Measurements from ENCODE around the gene ARG2.

ARG2 gene

DNA sequence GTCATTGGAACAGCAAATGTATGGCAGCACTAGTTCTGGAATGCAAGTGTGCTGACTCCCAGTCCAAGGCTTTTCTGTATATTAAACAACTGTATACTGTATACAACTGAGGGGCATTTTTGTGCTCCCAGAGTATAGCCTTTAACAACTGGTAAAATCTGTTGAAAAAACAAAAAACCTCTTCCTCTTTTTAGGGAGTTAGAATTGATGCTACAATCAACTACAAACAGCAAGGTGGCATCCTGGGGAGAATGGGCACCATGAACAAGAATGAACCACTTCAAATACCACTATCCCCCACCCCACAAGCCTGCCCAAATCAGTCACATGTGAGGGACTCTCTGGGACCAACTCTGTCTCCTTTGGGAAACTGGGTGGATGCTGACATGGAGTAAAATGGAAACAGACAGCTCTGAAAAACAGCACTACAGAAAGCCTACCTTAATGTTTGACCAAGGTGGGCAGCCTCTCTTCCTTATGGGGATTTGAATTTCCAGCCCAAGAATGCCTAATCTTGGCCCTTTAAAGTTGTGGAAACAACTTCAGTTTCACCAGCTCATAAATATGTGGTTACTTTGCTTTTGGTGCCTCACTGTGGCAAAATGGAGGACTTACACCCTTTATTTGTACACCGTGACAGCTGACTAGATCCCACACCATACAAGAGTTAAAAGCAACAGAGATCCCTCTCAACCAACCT, 47.2 kb downstream of the ARG2 start:
- no peaks in the 10 kb centered on the region for H3K36me3 ChIP-seq (ENCODE audit: insufficient read depth, low read length)
- no peaks in the 10 kb centered on the region for H3K27me3 ChIP-seq (ENCODE audit: control insufficient read depth, insufficient read depth, low read length)
- H3K4me2 ChIP-seq (ENCODE audit: low read length), result no peak overlapping the region
- H3K9ac ChIP-seq (ENCODE audit: low read depth, low read length), result no peak overlapping the region
- H3K4me1 ChIP-seq (ENCODE audit: control insufficient read depth, insufficient read depth, low read length), result peaks cover 3% of the 10 kb centered on the region
- H3K4me3 ChIP-seq (ENCODE audit: low read length), result no peak overlapping the region
- no peaks in the 10 kb centered on the region for H3K9me3 ChIP-seq (replicated peaks; ENCODE audit: low read length)

DNA sequence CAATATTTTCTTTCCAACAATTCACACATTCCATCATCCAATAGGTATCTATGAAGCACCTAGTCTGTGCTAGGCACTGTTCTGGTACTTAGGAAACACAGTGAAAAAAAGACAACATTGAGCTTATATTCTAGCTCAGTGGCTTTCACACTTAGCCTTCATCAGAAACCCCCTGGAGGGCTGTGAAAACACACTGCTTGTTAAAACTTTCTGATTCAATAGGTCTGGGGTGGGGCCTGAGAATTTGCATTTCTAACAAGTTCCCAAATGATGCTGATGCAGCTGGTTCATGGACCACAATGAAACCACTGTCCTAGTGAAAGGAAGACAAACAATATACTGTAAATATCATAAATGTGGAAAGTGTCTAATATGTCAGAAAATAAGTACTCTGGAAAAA, 48.8 kb downstream of the ARG2 start:
- H3K9ac ChIP-seq (ENCODE audit: low read depth, low read length), result no peak overlapping the region
- no peak overlapping the region for H3K4me2 ChIP-seq (ENCODE audit: low read length)
- H3K9me3 ChIP-seq (replicated peaks; ENCODE audit: low read length), result no peaks in the 10 kb centered on the region
- H3K36me3 ChIP-seq (ENCODE audit: insufficient read depth, low read length), result no peaks in the 10 kb centered on the region
- no peaks in the 10 kb centered on the region for H3K27me3 ChIP-seq (ENCODE audit: control insufficient read depth, insufficient read depth, low read length)
- H3K4me1 ChIP-seq (ENCODE audit: control insufficient read depth, insufficient read depth, low read length), result peaks cover 8% of the 10 kb centered on the region
- no peak overlapping the region for H3K4me3 ChIP-seq (ENCODE audit: low read length)

DNA sequence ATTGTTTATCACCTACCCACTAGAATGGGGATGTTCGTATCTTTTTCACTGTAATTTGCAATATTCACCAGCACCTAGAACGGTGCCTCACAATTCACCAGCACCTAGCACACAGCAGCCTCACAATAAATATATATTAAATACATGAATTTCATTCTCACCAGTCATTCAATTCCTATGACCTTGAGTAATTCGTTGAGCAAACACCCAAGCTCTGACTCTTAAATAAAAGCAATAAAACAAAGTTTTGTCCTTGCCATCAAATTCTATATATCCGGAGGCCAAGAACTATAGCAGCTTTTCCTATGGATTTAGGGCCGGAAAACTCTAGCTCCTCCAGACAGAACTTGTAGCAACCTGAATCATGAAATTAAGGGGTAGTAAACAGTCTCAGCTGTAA, 53.7 kb downstream of the ARG2 start:
- Histone ChIP-seq H3K9ac (ENCODE audit: low read depth, low read length) (peak overlapping the region; percentile 100), H3K4me1 (ENCODE audit: control insufficient read depth, insufficient read depth, low read length) (peaks cover 9% of the 10 kb centered on the region)

DNA sequence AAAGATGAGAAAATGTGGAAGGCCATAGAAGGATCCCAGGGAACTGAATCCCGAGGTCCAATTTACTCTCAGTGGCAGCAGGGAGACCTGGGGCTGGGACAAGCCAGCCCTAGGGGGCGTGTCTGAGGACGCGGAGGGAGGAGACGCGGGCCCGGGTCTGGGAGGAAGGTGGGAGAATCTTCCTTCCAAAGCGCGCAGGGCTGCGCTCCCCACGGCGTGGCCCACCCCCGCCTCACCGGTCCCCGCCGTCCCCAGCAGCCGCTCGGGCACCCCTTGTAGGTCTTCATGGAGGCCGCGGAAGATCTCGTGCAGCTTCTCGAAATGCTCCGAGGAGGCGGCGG, 54.4 kb downstream of the ARG2 start:
- peaks cover 9% of the 10 kb centered on the region for H3K4me1 ChIP-seq (ENCODE audit: control insufficient read depth, insufficient read depth, low read length)
- peak overlapping the region; percentile 94 for H3K4me2 ChIP-seq (ENCODE audit: low read length)
- no peaks in the 10 kb centered on the region for H3K27me3 ChIP-seq (ENCODE audit: control insufficient read depth, insufficient read depth, low read length)
- no peaks in the 10 kb centered on the region for H3K9me3 ChIP-seq (replicated peaks; ENCODE audit: low read length)
- peak overlapping the region; percentile 100 for H3K9ac ChIP-seq (ENCODE audit: low read depth, low read length)
- H3K4me3 ChIP-seq (ENCODE audit: low read length), result peak overlapping the region; percentile 97
- H3K36me3 ChIP-seq (ENCODE audit: insufficient read depth, low read length), result peaks cover 18% of the 10 kb centered on the region

More for the DNA sequence above, 53.7 kb downstream of the ARG2 start:
- Histone ChIP-seq H3K27me3 (ENCODE audit: control insufficient read depth, insufficient read depth, low read length) (no peaks in the 10 kb centered on the region), H3K9me3 (replicated peaks; ENCODE audit: low read length) (no peaks in the 10 kb centered on the region), H3K4me3 (ENCODE audit: low read length) (peak overlapping the region; percentile 97), H3K36me3 (ENCODE audit: insufficient read depth, low read length) (peaks cover 12% of the 10 kb centered on the region), H3K4me2 (ENCODE audit: low read length) (peak overlapping the region; percentile 94)

DNA sequence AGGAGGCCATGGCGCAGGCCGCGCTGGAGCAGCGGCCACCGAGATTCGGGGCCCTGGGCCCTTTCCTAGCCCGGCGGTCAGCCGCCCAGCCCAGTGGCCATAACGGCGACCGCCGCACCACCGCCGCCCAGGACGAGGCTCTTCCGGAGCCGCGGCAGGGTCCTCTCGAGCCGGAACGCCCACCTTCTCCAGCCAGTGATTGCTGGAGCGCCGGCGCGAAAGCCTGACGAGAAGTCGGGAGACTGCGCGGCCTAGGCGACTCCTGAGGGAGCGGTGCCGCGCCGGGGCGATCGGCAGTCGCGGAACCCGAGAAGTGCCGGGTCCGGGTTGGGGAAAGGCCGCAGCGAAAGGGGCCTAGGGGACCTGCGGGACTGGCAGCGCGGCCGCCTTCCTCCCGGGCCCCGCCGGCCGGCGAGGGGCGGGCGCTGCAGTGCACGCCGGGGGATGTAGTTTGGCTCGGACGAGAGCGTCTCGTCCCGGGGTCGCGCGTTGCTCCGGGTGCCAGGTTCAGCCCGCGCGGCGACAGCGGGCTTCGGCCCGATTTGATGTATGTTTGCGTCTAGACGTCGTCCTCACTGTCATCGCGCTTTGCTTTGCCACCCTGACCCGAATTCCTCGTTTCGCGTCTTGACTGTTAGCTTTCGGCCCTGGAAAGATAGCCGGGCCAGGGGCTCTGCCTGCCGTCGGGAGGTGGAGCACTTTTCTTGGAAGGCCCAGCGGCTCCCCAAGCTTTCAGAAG, 54.9 kb downstream of the ARG2 start, which contains the start of gene VTI1B:
Gene VTI1B, minus strand, starts transcription at position 153 of the 739 bp plus-strand sequence. Its CDS starts 143 bp downstream, at position 10.
- Histone ChIP-seq H3K27me3 (ENCODE audit: control insufficient read depth, insufficient read depth, low read length) (no peaks in the 10 kb centered on the region), H3K9ac (ENCODE audit: low read depth, low read length) (peak within 1 kb of the TSS; percentile 100), H3K36me3 (ENCODE audit: insufficient read depth, low read length) (peaks cover 19% of the 10 kb centered on the region), H3K4me1 (ENCODE audit: control insufficient read depth, insufficient read depth, low read length) (peaks cover 9% of the 10 kb centered on the region), H3K4me3 (ENCODE audit: low read length) (peak within 1 kb of the TSS; percentile 97), H3K9me3 (replicated peaks; ENCODE audit: low read length) (no peaks in the 10 kb centered on the region), H3K4me2 (ENCODE audit: low read length) (peak within 1 kb of the TSS; percentile 94)

DNA sequence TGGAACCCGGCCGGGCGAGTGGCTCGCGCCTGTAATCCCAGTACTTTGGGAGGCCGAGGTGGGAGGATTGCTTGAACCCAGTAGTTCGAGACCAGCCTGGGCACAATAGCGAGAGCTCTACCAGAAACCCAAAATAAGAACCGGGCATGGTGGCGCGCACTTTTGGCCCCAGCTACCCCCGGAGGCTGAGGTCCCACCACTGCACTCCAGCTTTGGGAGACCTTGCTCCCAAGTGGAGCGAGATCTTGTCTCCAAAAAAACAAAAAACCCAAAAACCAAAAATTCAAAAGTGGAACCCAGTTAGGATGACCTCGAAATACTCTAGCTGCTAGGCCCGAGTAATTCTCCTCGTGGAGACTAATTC, 55.5 kb downstream of the ARG2 start:
- H3K4me1 ChIP-seq (ENCODE audit: control insufficient read depth, insufficient read depth, low read length), result peaks cover 15% of the 10 kb centered on the region
- peak overlapping the region; percentile 94 for H3K4me2 ChIP-seq (ENCODE audit: low read length)
- peaks cover 21% of the 10 kb centered on the region for H3K36me3 ChIP-seq (ENCODE audit: insufficient read depth, low read length)
- H3K27me3 ChIP-seq (ENCODE audit: control insufficient read depth, insufficient read depth, low read length), result no peaks in the 10 kb centered on the region
- H3K9me3 ChIP-seq (replicated peaks; ENCODE audit: low read length), result no peaks in the 10 kb centered on the region
- H3K4me3 ChIP-seq (ENCODE audit: low read length), result peak overlapping the region; percentile 97
- H3K9ac ChIP-seq (ENCODE audit: low read depth, low read length), result peak overlapping the region; percentile 100

DNA sequence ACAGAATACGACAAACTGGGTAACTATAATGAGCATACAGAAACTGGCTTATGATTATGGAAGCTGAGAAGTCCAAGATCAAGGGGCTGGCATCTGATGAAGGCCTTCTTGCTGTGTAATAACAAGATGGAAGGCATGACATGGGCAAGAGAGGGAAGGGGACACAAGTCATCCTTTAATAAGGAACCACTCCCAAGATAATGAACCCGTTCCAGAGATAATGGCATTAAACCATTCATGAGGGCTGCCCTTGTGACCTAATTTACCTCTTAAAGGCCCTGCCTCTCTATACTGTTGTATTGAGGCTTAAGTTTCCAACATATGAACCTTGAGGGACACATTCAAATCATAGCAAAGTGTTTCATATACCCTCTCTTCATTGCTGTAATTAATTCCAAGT, 59.3 kb downstream of the ARG2 start:
- H3K9ac ChIP-seq (ENCODE audit: low read depth, low read length), result no peak overlapping the region
- H3K4me3 ChIP-seq (ENCODE audit: low read length), result no peak overlapping the region
- H3K9me3 ChIP-seq (replicated peaks; ENCODE audit: low read length), result no peaks in the 10 kb centered on the region
- no peaks in the 10 kb centered on the region for H3K27me3 ChIP-seq (ENCODE audit: control insufficient read depth, insufficient read depth, low read length)
- H3K4me2 ChIP-seq (ENCODE audit: low read length), result no peak overlapping the region
- peaks cover 18% of the 10 kb centered on the region for H3K4me1 ChIP-seq (ENCODE audit: control insufficient read depth, insufficient read depth, low read length)
- H3K36me3 ChIP-seq (ENCODE audit: insufficient read depth, low read length), result peaks cover 42% of the 10 kb centered on the region

DNA sequence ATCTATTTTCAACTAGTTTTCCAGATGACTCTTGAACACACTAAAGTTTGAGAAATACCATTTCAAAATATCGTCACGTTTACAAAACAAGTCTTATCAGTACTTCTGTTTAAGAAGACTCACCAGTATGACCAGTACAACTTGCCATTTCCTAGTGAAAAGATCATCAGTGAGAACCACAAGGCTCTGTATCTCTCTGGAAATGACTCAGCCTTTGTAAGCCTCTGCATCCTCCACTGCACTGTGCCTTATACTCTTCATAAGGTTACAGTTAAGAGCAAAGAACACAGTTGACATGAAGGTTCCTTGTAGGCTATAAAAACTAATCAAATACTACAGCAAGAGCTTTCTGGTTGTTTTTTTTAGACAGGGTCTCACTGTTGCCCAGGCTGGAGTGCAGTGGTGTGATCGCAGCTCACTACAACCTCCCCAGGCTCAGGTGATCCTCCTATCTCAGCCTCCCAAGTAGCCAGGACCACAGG, 60.4 kb downstream of the ARG2 start:
- Histone ChIP-seq H3K36me3 (ENCODE audit: insufficient read depth, low read length) (peaks cover 47% of the 10 kb centered on the region), H3K9me3 (replicated peaks; ENCODE audit: low read length) (no peaks in the 10 kb centered on the region), H3K27me3 (ENCODE audit: control insufficient read depth, insufficient read depth, low read length) (no peaks in the 10 kb centered on the region), H3K4me3 (ENCODE audit: low read length) (no peak overlapping the region), H3K9ac (ENCODE audit: low read depth, low read length) (no peak overlapping the region), H3K4me2 (ENCODE audit: low read length) (no peak overlapping the region), H3K4me1 (ENCODE audit: control insufficient read depth, insufficient read depth, low read length) (peaks cover 17% of the 10 kb centered on the region)

DNA sequence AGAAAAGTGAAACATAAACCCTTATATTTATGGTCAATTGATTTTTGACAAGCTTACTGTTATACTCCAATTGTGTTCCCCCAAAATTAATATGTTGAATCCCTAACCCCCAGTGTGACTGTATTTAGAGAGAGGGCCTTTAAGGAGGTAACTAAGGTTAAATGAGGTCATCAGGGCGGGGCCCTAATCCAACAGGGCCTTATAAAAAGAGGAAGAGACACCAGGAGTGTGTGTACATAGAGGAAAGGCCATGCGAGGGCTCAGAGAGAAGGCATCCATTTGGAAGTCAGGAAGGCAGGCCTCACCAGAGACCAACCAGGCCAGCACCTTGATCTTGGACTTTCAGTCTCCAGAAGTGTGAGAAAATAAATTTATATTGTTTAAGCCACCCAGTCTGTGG, 61.2 kb downstream of the ARG2 start:
- Histone ChIP-seq H3K4me1 (ENCODE audit: control insufficient read depth, insufficient read depth, low read length) (peaks cover 14% of the 10 kb centered on the region), H3K27me3 (ENCODE audit: control insufficient read depth, insufficient read depth, low read length) (no peaks in the 10 kb centered on the region), H3K36me3 (ENCODE audit: insufficient read depth, low read length) (peaks cover 52% of the 10 kb centered on the region), H3K4me2 (ENCODE audit: low read length) (no peak overlapping the region), H3K9me3 (replicated peaks; ENCODE audit: low read length) (no peaks in the 10 kb centered on the region), H3K9ac (ENCODE audit: low read depth, low read length) (no peak overlapping the region), H3K4me3 (ENCODE audit: low read length) (no peak overlapping the region)

DNA sequence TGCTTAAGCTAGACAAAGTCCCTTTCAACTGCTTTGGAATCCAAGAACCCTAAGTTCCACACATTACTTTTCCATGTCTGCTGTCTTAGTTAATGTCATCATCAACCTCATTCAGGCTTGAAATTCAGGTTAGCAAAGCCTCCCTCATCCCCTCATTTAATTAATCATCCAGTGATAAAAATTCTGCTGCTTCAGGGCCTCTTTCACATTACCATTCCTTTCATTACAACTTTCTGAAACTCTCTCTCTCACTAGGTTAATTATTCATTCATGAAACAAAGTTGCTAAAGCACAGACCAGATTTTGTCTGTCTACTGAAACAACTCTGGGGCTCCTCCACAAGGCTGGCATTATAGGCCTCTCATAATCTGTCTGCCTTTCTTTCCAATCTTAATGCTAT, 64.1 kb downstream of the ARG2 start:
- Histone ChIP-seq H3K4me3 (ENCODE audit: low read length) (no peak overlapping the region), H3K9me3 (replicated peaks; ENCODE audit: low read length) (no peaks in the 10 kb centered on the region), H3K9ac (ENCODE audit: low read depth, low read length) (no peak overlapping the region), H3K4me2 (ENCODE audit: low read length) (no peak overlapping the region), H3K27me3 (ENCODE audit: control insufficient read depth, insufficient read depth, low read length) (no peaks in the 10 kb centered on the region), H3K4me1 (ENCODE audit: control insufficient read depth, insufficient read depth, low read length) (peaks cover 14% of the 10 kb centered on the region), H3K36me3 (ENCODE audit: insufficient read depth, low read length) (peaks cover 56% of the 10 kb centered on the region)

DNA sequence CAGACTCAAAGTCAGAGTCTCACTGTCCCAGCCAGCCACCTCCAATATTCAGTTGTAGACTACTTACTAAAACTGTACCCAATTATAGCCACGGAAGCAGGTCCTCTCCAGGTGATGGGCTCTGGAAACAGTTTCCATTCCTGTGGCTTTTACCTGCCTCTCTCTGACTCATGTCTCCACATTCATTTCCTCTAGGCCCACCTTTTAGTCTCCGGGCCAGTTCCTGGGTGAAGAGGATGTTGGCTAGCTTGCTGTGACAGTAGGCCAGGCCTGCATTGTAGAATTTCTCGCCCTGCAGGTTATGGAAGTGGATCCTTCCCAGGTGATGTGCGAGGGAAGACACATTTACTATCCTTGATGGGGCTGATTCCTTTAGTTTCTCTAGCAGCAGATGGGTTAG, 70.3 kb downstream of the ARG2 start:
- Histone ChIP-seq H3K4me3 (ENCODE audit: low read length) (no peak overlapping the region), H3K4me2 (ENCODE audit: low read length) (no peak overlapping the region), H3K9ac (ENCODE audit: low read depth, low read length) (no peak overlapping the region), H3K9me3 (replicated peaks; ENCODE audit: low read length) (no peaks in the 10 kb centered on the region), H3K27me3 (ENCODE audit: control insufficient read depth, insufficient read depth, low read length) (no peaks in the 10 kb centered on the region), H3K36me3 (ENCODE audit: insufficient read depth, low read length) (peaks cover 63% of the 10 kb centered on the region), H3K4me1 (ENCODE audit: control insufficient read depth, insufficient read depth, low read length) (peaks cover 15% of the 10 kb centered on the region)

All from skeletal muscle satellite cell (primary cell).